MM.1S (cell line): Measurements from ENCODE around the gene P2RX5.

Experiments
- DNase-seq: peaks from one replicate; pipeline ENCODE4 v3.0.0-alpha.2; 2015
- H2AFZ ChIP-seq: fragments of 300-600 bp; sonication (generic); 2 replicates; pipeline ENCODE4 v1.6.0; 2016; ENCODE audit warnings: antibody characterized with exemption, low read length
- H3F3A ChIP-seq: fragments of 300-600 bp; sonication (generic); 2 replicates; pipeline ENCODE4 v1.6.1; 2016; ENCODE audit warnings: mild to moderate bottlenecking, antibody characterized with exemption, low read length, moderate library complexity, mixed read lengths; ENCODE audit not compliant: insufficient read depth
- H3K27ac ChIP-seq: fragments of 300-600 bp; sonication (generic); 2 replicates; pipeline ENCODE4 v1.5.1; 2016; ENCODE audit warnings: mild to moderate bottlenecking, low read length
- H3K27me3 ChIP-seq: fragments of 300-600 bp; sonication (generic); replicated peaks from 2 replicates; pipeline ENCODE4 v1.6.0; 2016; ENCODE audit warnings: low read length; ENCODE audit not compliant: insufficient read depth
- H3K36me3 ChIP-seq: fragments of 300-600 bp; sonication (generic); replicated peaks from 2 replicates; pipeline ENCODE4 v1.6.1; 2016; ENCODE audit warnings: mild to moderate bottlenecking, low read length, mixed read lengths; ENCODE audit not compliant: insufficient read depth
- H3K4me1 ChIP-seq: fragments of 300-600 bp; sonication (generic); 2 replicates; pipeline ENCODE4 v1.6.1; 2016; ENCODE audit warnings: low read length, mixed read lengths
- H3K4me2 ChIP-seq: fragments of 300-600 bp; sonication (generic); 2 replicates; pipeline ENCODE4 v1.6.0; 2016; ENCODE audit warnings: low read depth, low read length
- H3K4me3 ChIP-seq: fragments of 300-600 bp; sonication (generic); 2 replicates; pipeline ENCODE4 v1.5.1; 2016; ENCODE audit warnings: low read length, mixed read lengths
- H3K79me2 ChIP-seq: fragments of 300-600 bp; sonication (generic); 2 replicates; pipeline ENCODE4 v1.6.1; 2016; ENCODE audit warnings: mixed run types, low read length, mixed read lengths
- H3K9ac ChIP-seq: fragments of 300-600 bp; sonication (generic); 2 replicates; pipeline ENCODE4 v1.6.1; 2016; ENCODE audit warnings: low read length, mixed read lengths
- H3K9me2 ChIP-seq: fragments of 300-600 bp; sonication (generic); replicated peaks from 2 replicates; pipeline ENCODE4 v1.6.1; 2016; ENCODE audit warnings: mild to moderate bottlenecking, low read length, mixed read lengths; ENCODE audit not compliant: insufficient read depth
- H3K9me3 ChIP-seq: fragments of 300-600 bp; sonication (generic); replicated peaks from 2 replicates; pipeline ENCODE4 v1.6.1; 2016; ENCODE audit warnings: mild to moderate bottlenecking, low read length, mixed read lengths; ENCODE audit not compliant: insufficient read depth
- H4K20me1 ChIP-seq: fragments of 300-600 bp; sonication (generic); 2 replicates; pipeline ENCODE4 v1.6.1; 2016; ENCODE audit warnings: mild to moderate bottlenecking, low read length, moderate library complexity, mixed read lengths; ENCODE audit not compliant: insufficient read depth
- CTCF ChIP-seq: fragments of 300-600 bp; sonication (generic); IDR thresholded peaks from 2 replicates; pipeline ENCODE4 v1.5.1; 2016; ENCODE audit warnings: antibody characterized with exemption, low read length, mixed read lengths
- EZH2 ChIP-seq: fragments of 300-600 bp; sonication (generic); optimal IDR thresholded peaks from 2 replicates; pipeline ENCODE3; 2017; ENCODE audit warnings: low read depth, mild to moderate bottlenecking, antibody characterized with exemption, low read length, mixed read lengths
- EZH2phosphoT487 ChIP-seq: fragments of 300-600 bp; sonication (generic); IDR thresholded peaks from 2 replicates; pipeline ENCODE4 v1.6.1; 2018; ENCODE audit warnings: antibody characterized with exemption, low read length

Gene P2RX5

DNA sequence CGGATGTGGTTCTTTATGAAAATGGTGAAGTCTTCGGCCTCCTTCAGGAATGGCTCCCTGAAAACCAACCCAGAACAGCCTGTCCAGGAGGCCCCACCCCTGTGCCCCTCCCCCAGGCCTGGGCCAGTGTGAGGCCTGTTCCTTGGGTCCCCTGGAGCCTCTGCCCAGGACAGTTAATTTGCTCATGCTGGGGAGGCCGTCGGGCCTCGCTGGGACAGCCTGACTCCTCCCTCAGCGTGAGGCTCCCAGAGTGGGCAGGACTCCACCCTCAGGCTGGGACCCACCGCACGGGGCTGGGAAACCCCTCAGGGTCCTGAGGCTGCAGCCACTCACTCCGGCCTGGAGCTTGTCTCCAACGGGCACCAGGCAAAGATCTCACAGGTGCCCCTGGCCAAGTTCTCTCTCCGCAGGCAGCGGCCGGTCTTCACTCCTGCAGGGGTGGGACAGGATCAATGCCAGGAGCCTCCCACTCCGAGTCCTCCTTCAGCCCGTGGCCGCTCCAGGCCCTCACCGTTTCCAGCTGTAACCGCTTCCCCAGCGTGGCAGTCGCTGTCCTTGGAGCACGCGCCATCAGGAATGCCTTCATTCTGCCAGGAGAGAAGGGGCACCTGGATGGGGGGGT lies 5.8 kb downstream of the P2RX5 start:
- no peak overlapping the region for H3K4me2 ChIP-seq
- H3K27me3 ChIP-seq: no peaks in the 10 kb centered on the region
- H3K4me1 ChIP-seq: 0 out of 2 replicates have a peak, but pooled peaks cover 3% of the 10 kb centered on the region
- H3K9me3 ChIP-seq: no peaks in the 10 kb centered on the region
- H2AFZ ChIP-seq: no peak overlapping the region
- no peak overlapping the region for H3K9ac ChIP-seq
- DNase-seq: no peak
- H4K20me1 ChIP-seq: no peaks in the 10 kb centered on the region
- no peaks in the 10 kb centered on the region for H3K9me2 ChIP-seq
- H3F3A ChIP-seq: no peaks in the 10 kb centered on the region
- no peak overlapping the region for H3K27ac ChIP-seq
- peaks cover 43% of the 10 kb centered on the region for H3K79me2 ChIP-seq
- H3K36me3 ChIP-seq: no peaks in the 10 kb centered on the region
- H3K4me3 ChIP-seq: no peak overlapping the region
- TF ChIP-seq CTCF (no peak), EZH2 (no peak), EZH2phosphoT487 (no peak)

DNA sequence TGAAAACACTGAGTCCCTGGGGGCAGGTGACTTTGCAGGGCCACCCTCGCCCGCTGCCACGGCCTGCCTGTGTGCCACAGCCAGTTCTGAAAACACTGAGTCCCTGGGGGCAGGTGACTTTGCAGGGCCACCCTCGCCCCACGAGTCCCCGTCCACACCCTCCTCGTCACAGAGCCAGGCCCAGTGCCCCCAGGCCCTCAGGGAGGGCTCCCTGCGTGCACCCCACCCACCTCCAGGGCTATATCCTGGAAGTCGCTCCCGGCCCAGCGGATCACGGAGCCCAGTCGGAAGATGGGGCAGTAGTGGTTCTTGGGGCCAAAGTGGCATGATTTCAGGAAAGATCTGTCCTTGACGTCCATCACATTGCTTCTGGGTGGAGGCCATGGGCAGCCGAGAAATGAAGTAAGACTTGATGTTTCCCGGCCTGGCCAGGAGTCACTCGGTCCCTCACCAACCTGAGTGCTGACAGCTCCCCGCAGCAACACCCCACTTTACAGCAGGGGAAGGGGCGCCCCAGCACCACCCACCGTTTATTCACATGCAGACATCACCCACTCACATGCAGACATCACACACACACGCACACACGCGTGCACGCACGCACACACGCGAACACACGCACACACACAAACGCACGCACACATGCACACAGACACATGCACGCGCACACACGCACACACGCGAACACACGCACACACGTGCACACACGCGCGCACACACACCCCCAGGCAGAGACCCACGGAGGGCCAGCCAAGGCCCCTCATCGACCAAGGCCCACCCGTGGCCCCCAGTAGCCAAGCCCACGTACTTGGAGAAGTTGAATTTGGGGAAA lies 6.5 kb downstream of the P2RX5 start:
- Histone ChIP-seq H3K27ac (no peak overlapping the region), H3F3A (no peaks in the 10 kb centered on the region), H3K36me3 (no peaks in the 10 kb centered on the region), H3K27me3 (no peaks in the 10 kb centered on the region), H2AFZ (no peak overlapping the region), H4K20me1 (no peaks in the 10 kb centered on the region), H3K4me2 (no peak overlapping the region), H3K79me2 (peaks cover 36% of the 10 kb centered on the region), H3K4me1 (0 out of 2 replicates have a peak, but pooled peaks cover under 1% of the 10 kb centered on the region), H3K9me3 (no peaks in the 10 kb centered on the region), H3K9ac (no peak overlapping the region), H3K9me2 (no peaks in the 10 kb centered on the region), H3K4me3 (no peak overlapping the region)
- no peak for DNase-seq
- TF ChIP-seq EZH2 (no peak), CTCF (no peak), EZH2phosphoT487 (no peak)

DNA sequence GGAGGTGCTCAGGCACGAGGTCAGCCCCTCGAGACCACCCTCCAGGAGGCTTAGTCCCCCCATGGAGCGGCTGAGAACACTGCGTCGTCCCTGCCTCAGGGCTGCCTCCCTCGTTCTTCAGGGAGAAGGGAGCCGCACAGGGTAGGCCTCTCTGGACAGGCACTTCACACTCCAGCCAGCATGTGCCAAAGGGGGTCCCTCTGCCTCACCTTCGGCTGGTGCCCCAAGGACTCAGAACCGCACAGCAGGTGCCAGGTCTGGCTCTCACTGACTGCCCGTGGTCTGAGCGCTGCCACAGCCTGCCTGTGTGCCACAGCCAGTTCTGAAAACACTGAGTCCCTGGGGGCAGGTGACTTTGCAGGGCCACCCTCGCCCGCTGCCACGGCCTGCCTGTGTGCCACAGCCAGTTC lies 7.1 kb downstream of the P2RX5 start:
- peaks cover 29% of the 10 kb centered on the region for H3K79me2 ChIP-seq
- no peak overlapping the region for H3K4me2 ChIP-seq
- H3K4me3 ChIP-seq: no peak overlapping the region
- H3K27me3 ChIP-seq: no peaks in the 10 kb centered on the region
- DNase-seq: peak; percentile 2
- H3K36me3 ChIP-seq: no peaks in the 10 kb centered on the region
- no peaks in the 10 kb centered on the region for H3F3A ChIP-seq
- no peak overlapping the region for H3K27ac ChIP-seq
- no peak overlapping the region for H2AFZ ChIP-seq
- H3K9me2 ChIP-seq: no peaks in the 10 kb centered on the region
- TF ChIP-seq EZH2: no peak
- no peak for TF ChIP-seq EZH2phosphoT487
- TF ChIP-seq CTCF: no peak
- no peaks in the 10 kb centered on the region for H4K20me1 ChIP-seq
- H3K9ac ChIP-seq: no peak overlapping the region
- H3K9me3 ChIP-seq: no peaks in the 10 kb centered on the region
- H3K4me1 ChIP-seq: no peaks in the 10 kb centered on the region
